HG02759 (cell line): ENCODE results near the gene IGSF9B.

Experiments used
- ATAC-seq: cut with Tn5 transposase; IDR thresholded peaks from one replicate; pipeline ENCODE4 v1.9.1; 2021; ENCODE audit warnings: mild to moderate bottlenecking, moderate library complexity; ENCODE audit not compliant: unreplicated experiment

The IGSF9B gene

DNA sequence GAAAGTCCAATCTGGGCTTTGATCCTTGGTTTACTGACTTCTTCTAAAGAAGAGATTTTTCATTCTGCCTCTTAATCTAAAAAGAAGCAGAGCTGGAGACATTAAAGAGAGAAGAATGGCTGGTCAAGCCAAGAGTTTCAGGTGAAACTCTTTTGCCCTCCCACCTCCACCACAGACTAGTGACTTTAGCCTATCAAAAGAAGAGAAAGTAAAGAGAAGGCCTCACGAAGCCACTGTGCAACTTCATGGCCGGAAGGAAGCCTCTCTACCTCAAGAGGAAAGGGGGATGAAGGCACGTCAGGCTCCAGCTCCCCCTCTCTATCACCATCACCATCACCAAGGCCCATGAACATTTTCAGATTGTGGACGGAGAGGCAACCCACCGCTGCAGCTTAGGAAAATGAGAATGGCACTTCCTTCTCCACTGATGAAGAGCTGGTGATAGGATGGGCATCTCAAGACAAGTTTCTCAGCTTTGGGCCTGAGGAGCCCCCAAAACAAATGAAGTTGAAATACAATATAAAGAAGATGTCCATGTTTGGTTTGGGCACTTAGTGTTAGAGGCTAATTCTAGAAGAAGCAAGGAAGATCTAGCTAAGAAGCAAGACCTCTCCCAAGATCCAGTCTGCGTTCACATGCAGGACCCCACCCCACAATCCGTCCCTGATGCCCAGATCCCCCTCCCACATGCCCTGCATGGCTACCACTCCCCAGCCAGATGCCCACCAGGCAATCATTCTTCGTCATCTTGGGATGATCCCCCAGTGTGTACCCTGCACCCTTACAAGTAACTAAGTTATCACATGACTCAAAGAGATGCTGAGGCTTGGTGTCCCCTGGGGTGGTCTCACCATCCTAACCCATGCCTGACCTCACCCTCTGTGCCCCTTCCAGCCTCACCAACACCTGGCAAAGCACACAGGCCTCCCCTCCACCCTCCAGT, 52.6 kb downstream of the IGSF9B start:
- ATAC-seq: no peak

DNA sequence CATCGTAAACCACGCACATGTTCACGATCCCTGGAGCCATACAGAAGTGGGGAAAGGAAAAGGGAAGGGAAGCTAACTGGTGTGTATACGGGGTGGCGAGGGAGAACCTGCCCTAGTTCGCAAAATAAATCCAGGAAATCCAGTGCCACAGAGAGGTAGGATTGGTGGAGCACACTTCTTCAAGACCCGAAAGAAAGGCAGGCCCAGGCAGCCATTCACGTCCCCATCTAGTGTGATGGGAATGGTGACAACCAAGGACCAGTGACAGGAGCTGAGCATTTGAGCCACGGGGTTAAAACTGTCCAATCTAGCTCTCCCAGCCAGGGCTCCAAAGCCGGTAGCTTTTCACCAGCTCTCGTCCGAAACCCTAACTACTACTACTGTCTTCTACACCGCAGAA, 53.7 kb downstream of the IGSF9B start:
- ATAC-seq: no peak

DNA sequence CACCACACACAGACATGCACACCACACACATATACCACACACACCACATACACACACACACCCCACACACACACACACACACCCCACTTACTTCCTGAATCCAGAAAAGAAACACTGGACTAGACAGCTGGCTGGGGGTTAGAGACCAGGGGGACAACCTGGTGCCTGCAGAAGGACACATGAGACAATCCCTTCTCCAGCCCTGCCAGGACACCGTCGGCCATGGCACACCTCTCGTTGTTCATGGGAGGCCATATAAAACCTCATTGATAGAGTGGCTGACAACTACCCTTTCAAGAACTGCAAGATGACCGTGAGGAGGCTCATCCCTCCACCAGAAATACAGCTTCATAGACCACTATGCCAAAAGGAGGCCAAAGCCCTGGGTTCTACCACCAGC, 54.3 kb downstream of the IGSF9B start:
- ATAC-seq: no peak

DNA sequence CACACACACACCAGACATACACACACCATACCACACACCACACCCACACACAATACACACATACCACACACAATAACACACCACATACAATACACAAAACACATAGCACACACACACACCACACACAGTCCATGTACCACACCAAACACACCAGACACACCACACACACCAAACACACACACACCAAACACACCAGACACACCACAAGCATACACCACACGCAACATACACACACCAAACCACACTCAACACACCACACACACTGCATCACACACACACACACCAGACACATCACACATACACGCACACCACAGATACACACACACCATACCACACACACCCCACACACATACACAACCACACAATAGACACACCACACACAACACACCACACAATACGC, 54.8 kb downstream of the IGSF9B start:
- no peak for ATAC-seq

DNA sequence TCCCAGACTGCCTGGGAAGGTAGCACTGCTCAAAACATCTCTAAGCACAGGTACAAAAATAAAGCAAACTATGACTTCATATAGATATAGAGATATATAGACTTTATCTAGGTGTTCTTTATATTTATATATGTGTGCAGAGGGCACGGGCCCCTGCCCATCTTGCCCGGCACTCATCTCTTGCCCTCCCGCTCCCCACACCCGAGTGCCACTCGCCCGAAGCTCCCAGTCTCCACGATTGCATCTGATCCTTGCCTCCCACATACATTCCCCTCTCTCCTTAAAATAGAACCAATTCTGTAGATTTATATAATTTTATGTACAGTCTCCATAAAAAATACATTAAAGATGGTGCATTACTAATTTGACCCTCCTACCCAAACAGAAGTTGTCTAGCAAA, 55.5 kb downstream of the IGSF9B start:
- no peak for ATAC-seq

DNA sequence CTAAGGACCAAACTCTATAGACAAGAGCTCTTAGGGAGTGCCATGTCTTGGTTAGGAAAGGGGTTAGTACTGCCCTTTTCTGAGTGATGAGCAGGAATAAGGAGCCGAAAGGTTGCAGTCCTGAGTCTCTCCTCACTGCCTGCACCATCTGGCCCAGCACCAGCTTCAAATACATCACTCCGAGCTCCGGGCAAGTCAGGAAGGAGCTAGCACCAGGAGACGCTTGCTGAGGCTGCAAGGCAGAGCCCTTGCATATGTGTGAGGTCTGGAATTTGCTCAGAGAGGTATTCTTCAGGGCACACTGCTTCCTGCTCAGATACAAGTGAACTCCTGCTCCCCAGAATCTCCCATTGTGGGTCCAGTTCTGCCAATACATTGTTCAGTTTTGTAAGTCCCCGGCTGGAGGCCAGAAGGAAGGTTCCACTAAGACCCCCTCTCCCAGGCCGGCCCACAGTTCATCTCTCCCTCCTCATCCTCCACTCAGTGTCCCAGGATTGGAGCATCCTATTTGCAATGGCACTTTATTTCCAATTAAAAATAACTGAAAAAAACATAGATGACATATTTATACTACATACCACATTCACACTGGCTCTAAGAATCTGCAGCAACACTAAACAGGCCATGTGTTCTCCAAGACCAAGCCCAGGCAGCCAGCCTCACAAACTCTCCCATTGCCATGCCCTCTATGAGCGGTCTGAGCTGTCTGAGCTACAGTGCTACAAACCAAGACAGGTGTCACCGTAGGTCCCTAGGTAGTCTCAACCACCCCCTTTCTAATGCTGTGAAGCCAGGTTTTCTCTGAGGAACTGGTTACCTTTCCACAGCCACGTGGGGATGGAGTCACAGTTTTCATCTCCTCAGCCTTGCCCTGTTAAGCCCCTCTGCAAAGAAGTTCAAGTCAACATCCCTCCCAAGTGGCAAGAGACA, 56.3 kb downstream of the IGSF9B start:
- ATAC-seq: no peak

DNA sequence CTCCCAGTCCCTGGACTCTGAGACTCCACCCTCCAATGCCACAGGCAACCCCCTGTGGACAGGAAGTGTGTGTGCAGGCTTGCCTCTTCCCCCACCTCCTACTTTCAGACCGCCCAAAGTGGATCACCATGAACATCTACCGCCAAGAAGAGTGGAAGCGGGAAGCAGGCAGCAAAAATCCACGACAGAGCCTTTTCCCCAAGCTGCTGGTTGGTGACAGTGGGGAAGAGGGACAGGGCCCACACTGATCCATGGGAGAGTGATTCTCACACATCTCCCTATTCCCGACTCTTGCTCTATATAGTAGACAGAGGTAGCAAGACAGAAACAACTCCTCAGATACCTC, 58.0 kb downstream of the IGSF9B start:
- ATAC-seq: no peak

DNA sequence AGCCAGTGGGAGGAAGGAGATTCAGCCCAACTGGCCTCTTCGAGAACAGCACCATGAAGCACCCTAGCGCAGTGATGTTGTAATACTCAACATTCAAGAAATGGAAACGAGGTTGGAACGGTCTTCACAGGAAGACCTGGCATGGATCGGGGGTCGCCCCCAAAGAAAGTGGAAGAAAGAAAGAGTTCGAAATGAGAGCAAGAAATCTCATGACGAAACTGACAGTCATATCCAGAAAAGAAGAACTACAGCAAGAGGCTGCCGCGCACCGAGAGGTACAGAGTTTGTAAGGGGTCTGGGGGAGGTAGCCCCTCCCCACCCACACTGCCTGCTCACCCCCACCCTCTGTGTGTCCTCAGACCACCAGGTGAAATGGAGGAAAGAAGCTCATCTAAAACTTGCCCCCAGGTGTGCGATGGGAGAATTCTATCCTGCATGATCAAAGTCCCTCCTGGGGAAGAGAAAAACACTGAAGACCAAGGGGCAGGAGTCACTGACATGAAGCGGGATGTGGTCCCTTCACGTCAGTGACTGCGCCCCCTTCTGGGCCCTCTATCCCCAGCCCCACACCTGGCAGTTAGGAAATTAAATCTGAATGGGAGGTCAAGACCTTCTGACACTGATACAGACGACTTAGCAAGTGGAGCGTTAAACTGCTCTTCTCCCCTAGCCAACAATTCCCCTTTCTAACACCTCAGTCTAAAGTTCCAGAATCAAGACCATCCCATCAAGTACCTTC, 58.6 kb downstream of the IGSF9B start:
- peak; percentile 32 for ATAC-seq

DNA sequence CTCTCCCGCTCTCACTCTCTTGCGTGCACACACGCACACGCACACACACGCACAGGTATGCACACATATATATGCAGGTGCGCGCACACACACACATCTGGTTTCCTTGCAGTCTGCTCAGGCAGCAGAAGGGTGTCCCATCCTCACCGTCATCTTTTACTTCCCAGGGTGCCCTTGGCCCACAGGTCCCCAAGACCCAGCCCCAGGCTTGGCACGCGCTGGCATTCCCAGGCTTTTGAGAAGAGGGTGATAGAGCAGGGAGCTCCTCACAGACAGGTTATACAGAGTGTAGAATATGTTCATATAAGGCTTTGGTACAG, 59.5 kb downstream of the IGSF9B start:
- ATAC-seq: no peak

DNA sequence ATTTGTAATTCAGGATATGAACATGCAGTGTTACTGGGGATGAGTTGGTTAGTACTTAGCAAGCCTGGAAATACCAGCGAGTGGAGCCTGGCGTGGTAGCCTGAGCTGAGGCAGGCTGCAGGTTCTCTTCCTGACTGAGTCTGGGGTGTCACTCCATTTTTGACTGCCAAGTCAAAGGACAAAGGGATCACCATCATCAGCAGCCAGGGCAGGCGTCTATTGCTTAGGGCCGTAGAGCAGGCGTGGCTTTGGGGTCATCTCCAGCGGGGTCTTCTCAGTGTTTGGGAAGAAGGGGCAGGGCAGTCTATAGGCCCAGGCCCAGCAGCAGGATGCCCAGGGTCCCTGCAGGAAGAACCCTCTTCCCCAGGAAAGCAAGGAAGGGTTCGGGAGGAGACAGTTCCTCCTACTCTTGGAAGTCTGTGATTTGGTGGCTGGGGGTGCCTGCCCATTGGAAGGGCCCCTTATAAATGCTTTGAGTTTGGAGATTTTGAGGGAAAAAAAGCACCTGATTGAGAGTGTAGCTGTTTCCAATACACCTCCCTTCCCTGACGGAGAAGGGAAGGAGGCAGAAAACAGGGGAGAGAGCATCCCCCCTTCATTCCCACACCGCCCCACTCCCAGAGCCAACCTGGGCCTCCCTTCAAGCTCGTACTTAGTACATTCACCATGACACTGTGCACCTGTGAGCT, 60.0 kb downstream of the IGSF9B start:
- ATAC-seq: no peak

DNA sequence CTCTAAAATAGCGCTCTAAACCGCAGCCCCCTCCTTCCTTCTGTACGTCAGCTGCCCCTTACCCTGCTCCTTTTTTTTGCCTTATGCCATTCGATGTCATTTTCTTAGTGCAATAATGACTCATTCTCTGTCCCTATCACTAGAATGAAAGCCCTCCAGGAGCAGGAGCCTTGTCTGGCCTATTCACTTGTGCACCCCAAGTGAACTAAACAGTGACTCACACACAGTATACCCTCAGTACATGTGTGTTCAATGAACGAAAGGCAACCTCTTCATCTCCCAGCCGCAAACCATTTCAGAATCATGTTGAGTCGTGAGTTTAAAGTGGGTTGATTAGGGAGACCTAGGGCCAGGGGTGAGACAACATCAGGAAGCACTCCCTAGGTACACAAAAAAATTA, 60.7 kb downstream of the IGSF9B start:
- ATAC-seq: peak; percentile 31

DNA sequence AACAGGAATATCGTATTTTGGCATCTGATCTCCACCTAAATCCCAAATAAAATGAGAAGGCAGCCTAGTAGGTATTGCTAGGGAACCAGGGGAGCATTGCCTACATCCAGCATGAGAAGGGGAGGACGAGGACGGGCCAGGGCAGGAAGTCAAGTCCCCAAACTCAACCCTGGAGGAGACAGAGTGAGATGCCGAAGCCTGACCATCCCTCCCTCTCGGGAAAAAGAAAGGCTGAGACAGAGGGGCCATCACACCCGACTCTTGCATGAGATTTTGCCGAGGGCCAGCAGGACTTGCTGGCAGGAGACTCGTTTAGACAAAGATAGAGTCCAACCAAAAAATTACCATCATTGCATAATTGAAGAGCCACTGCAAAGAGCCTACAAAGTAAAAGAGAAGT, 61.2 kb downstream of the IGSF9B start:
- ATAC-seq: peak; percentile 27

DNA sequence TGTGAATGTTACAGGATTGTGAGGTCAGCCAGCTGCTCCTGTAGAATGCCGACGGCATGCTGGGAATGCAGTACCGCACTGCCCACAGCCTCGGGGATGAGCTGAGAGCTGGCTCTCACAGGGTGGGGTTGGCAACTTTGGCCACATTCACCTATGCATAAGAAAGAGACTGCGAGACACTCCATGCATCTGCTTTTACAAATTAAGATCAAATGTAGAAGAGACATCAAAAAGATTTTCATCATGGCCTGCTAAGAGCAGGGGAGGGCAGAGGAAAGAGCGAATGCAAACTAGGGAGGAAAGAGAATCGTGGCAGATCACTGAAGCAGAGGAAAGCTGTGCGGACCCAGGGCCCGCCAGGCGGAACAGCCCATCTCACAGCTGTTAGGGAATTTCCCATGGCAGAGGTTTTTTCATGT, 61.7 kb downstream of the IGSF9B start:
- ATAC-seq: peak; percentile 77

DNA sequence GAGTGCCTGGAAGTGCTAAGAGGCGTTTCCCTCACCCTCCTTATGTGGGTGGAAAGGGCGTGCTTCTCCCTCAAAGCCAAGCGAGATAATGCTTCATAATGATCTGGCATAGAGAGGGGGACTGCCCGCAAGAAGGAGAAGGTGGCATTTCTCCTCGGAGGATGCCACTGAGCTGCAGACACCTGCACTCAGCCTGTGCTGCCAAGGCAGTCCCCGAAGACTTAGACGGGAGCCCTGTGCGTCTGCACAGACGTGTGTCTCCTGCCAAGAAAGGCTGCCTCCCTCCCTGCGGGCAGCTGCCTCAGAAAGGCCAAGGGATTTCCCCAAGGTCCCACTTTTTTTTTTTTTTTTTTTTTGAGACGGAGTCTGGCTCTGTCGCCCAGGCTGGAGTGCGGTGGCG, 63.4 kb downstream of the IGSF9B start:
- no peak for ATAC-seq

DNA sequence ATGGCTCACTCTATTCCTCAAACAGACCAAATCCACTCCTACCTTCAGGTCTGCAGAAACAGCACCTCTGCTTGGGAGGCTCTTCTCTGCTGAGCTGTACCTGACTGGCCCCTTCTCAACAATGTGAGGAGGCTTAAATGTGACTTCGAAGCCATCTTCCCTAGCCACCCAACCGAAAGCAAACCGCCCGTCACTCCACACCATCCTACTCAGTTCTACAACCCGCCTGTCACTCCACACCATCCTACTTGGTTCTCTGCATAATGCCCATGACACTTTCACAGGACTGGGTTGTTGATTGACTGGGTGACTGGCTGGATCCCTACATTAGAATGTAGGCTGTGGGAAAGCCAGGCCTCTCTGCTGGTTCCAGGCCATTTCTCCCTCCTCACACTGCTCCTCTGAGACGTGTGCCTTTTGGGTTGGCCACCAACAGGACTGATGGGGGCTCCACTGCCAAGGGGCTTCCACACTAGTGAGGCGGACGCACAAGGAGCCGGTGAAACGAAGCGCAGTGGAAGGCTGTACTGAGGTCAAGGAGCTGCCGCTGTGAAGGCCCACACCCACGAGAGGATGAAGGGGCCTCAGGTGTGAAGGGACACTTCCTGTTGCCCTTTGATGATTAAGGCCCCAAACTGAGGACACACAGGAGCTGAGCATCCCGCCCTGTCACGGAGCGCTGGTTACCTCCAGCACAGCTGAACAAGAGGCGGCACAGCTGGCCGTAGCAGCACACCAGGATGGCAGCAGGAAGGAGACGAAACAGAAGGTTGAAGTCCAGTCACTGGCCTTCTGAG, 64.0 kb downstream of the IGSF9B start:
- ATAC-seq: no peak

DNA sequence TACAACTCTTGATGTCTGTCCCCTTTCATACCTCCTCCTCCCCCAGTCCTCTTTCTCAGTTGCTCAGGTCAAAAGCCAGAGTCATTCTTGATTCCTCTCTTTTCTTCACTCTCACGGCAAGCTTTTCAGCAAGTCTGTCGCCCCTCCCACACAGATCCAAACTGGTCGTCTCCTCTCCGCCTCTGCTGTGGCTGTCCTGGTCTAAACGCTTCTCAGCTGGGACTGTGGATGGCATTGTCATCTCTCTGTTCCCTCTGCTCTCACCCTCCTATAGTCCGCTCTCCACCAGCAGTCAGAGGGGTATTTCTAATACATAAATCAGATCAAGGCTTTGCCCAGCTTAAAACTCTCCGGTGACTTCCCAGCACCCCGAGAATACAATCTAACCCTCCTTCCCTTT, 64.6 kb downstream of the IGSF9B start:
- no peak for ATAC-seq

DNA sequence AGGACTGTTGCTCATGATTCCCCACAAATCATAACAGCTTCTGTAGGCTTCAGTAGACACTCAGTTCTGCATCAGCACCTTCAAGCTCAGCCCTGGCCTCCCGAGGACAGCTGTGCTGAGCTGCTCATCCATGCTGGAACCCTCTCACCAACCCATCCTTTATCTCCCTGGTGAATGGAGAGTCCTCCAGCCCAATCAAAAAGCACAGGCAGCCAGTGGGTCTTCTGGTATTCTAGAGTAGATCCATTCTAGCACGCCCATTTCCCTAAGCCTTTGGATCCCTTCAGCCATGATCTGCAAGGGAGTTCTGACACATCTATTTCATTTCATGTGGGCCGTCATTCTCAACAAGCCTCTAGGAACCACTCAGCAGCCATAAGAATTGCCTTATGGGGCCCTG, 66.9 kb downstream of the IGSF9B start:
- ATAC-seq: no peak

DNA sequence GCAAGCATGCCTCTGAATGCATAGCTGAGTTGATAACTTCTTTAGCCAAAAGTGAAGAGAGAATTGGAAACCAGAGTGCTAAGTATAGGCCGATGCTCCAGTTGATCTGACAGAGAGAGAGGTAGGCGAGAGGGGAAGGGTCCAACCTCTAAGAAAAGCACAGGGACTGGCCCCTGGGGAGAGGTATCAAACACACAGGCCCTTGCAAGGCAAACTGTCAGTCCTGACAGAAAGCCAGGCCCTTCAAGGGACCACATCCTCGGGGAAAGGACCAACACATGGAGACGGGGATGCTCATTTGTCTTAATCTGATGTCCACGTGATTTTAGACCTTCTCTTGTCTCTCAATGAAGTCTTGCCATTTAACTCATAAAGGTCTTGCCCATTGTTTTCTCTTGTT, 67.6 kb downstream of the IGSF9B start:
- ATAC-seq: no peak

DNA sequence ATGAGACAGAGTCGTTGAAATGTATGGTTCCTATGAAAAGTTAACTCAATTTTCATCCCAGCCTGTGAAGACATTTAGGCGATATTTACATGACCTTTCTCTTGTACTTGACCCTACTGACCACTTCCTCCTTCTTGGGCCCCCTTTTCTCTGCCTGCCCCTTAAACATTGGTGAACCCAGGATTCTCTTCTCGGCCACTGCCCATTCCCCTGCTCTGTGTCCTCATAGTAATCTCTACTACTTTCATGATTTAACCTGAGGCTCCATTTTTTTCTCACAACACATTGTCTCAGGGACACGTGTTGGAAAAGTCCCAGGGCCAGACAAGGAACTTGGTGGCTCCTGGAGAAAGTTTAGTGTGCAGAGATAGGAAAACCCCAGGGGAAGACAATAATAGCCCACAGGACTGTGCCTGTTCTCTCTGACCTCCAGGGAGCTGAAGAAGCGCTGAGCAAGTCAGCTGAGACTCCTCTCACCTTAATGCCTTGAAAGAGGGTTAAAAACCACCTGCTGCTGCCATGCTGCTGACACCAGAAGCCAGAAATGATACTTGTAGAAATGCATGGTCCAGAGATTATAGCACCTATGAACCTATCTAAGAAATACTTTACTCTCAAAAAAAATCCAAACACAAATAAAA, 69.0 kb downstream of the IGSF9B start:
- no peak for ATAC-seq

DNA sequence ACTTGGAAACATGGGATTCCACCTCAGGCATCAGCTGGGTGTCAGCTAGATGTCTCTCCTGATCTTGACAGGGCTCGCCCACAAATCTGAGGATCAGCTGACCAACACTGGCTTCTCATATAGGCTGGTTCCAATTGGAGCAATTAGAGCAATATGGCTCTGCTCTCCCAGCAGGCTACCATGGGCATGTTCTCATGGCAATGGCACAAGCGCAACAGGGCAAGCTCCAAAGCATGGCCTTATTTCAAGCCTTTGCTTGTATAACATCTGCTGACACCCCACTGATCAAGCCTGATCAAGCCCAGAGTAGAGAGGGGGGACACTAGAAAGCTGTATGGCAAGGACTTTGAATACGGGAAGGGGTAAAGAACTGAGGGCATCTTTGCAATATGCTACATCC, 70.7 kb downstream of the IGSF9B start:
- ATAC-seq: no peak
